ENCODE data around the gene ITGAE.
"Not testable (repeated sequence)": the region's sequence is repeated elsewhere in the genome, so short reads cannot be mapped to it uniquely, and the experiment has no call there.

GRCh38 chr17:3844556-3844955, 43.6 kb upstream of the ITGAE start:
- not testable (repeated sequence) for TF ChIP-seq CTCF (IDR thresholded peaks at IDR 0.05); CHD4 (IDR thresholded peaks at IDR 0.05; ENCODE audit: borderline replicate concordance); CBX2 (IDR thresholded peaks at IDR 0.05; ENCODE audit: borderline replicate concordance, low read depth); BHLHE40 (IDR thresholded peaks at IDR 0.05; ENCODE audit: low read depth, low read length); POLR2A (IDR thresholded peaks at IDR 0.05; ENCODE audit: low read length); MAZ (IDR thresholded peaks at IDR 0.05; ENCODE audit: borderline replicate concordance, low read depth, low read length); CEBPB (IDR thresholded peaks at IDR 0.05); HMGXB4 (CRISPR knock-in tag; IDR thresholded peaks at IDR 0.05; ENCODE audit: borderline replicate concordance); JUNB (IDR thresholded peaks at IDR 0.05)
- TF ChIP-seq, protein P1, sequence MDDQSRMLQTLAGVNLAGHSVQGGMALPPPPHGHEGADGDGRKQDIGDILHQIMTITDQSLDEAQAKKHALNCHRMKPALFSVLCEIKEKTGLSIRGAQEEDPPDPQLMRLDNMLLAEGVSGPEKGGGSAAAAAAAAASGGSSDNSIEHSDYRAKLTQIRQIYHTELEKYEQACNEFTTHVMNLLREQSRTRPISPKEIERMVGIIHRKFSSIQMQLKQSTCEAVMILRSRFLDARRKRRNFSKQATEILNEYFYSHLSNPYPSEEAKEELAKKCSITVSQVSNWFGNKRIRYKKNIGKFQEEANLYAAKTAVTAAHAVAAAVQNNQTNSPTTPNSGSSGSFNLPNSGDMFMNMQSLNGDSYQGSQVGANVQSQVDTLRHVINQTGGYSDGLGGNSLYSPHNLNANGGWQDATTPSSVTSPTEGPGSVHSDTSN (IDR thresholded peaks at IDR 0.05), result not testable (repeated sequence)
- TF ChIP-seq, protein P2, sequence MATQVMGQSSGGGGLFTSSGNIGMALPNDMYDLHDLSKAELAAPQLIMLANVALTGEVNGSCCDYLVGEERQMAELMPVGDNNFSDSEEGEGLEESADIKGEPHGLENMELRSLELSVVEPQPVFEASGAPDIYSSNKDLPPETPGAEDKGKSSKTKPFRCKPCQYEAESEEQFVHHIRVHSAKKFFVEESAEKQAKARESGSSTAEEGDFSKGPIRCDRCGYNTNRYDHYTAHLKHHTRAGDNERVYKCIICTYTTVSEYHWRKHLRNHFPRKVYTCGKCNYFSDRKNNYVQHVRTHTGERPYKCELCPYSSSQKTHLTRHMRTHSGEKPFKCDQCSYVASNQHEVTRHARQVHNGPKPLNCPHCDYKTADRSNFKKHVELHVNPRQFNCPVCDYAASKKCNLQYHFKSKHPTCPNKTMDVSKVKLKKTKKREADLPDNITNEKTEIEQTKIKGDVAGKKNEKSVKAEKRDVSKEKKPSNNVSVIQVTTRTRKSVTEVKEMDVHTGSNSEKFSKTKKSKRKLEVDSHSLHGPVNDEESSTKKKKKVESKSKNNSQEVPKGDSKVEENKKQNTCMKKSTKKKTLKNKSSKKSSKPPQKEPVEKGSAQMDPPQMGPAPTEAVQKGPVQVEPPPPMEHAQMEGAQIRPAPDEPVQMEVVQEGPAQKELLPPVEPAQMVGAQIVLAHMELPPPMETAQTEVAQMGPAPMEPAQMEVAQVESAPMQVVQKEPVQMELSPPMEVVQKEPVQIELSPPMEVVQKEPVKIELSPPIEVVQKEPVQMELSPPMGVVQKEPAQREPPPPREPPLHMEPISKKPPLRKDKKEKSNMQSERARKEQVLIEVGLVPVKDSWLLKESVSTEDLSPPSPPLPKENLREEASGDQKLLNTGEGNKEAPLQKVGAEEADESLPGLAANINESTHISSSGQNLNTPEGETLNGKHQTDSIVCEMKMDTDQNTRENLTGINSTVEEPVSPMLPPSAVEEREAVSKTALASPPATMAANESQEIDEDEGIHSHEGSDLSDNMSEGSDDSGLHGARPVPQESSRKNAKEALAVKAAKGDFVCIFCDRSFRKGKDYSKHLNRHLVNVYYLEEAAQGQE (IDR thresholded peaks at IDR 0.05), result not testable (repeated sequence)

Measured in A549 (cell line).